ENCODE results near the gene XBP1.
"Not testable (repeated sequence)": the region's sequence is repeated elsewhere in the genome, so short reads cannot be mapped to it uniquely, and the experiment has no call there.

XBP1 gene

GRCh38 chr22:28826921-28827320 is 26.6 kb upstream of the XBP1 start:
- DNase-seq: no peak
- TF ChIP-seq GATA1 (IDR thresholded peaks at IDR 0.05; ENCODE audit: low read depth, low read length) (no peak), POLR2A (IDR thresholded peaks at IDR 0.05; ENCODE audit: low read length) (no peak)

- not testable (repeated sequence) for DNase-seq
These were observed 26.1 kb upstream of the XBP1 start for GRCh38 chr22:28826430-28826829.

GRCh38 chr22:28824455-28824854 is 24.1 kb upstream of the XBP1 start:
- not testable (repeated sequence) for DNase-seq

- no peak for DNase-seq
- TF ChIP-seq GATA1 (IDR thresholded peaks at IDR 0.05; ENCODE audit: low read depth, low read length) (no peak), POLR2A (IDR thresholded peaks at IDR 0.05; ENCODE audit: low read length) (no peak)
These were observed 22.7 kb upstream of the XBP1 start for GRCh38 chr22:28822930-28823551.

DNA sequence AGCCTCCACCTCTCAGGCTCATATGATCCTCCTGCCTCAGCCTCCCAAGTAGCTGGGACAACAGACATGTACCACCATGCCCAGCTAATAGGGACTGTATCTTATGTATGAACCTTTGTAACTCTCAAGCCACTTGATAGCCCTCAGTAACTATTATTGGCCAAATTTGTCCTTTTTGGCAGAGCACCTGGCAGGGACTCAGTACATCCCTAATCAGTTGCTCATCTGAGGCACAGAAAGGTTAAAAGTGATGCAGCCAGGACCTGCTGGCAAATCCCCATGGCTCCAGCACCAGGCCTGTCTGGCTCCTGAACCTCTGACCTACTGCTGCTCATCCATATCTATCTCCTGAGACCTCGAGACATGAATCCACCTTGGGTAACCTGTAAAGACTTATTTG is 21.1 kb upstream of the XBP1 start:
- TF ChIP-seq GATA1 (IDR thresholded peaks at IDR 0.05; ENCODE audit: low read depth, low read length): no peak
- TF ChIP-seq POLR2A (IDR thresholded peaks at IDR 0.05; ENCODE audit: low read length): no peak
- DNase-seq: no peak

GRCh38 chr22:28820885-28821284 is 20.5 kb upstream of the XBP1 start:
- no peak for TF ChIP-seq GATA1 (IDR thresholded peaks at IDR 0.05; ENCODE audit: low read depth, low read length)
- no peak for TF ChIP-seq POLR2A (IDR thresholded peaks at IDR 0.05; ENCODE audit: low read length)
- DNase-seq: no peak

DNA sequence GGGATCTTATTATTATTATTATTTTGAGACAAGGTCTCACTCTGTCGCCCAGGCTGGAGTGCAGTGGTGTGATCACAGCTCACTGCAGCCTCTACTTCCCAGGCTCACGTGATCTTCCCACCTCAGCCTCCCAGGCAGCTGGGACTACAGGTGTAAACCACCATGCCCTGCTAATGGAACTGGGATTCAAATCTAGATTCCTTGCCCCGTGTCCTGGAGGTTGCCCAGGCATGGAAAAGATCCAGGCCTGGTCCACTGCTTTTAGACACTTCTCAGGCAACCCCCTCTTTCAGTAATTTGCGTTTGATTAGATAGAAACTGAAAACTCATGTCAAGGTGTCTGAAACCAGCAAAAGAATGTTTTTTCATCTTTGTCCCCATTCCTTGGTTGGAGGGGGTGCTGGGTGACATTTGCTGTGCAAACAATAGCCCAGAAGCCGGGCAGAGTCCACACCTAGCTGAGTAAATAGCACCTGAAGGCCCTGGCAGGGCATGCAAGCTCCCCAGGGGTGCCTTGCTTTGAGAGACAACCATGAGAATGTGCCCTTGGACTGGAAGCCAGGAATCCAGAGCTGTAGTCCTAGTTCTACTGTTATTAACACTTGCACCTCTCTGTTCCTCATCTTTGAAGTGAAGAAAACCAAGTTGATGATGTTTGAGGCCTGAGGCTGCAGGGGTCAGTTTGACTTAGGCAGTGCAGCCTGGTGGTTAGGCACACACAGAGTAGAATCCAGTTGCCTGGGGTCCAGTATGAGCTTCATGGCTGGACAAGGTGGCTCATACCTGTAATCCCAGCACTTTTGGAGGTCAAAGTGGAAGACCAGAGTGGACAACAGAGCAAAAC is 19.1 kb upstream of the XBP1 start:
- TF ChIP-seq GATA1 (IDR thresholded peaks at IDR 0.05; ENCODE audit: low read depth, low read length) (no peak), POLR2A (IDR thresholded peaks at IDR 0.05; ENCODE audit: low read length) (no peak)

DNA sequence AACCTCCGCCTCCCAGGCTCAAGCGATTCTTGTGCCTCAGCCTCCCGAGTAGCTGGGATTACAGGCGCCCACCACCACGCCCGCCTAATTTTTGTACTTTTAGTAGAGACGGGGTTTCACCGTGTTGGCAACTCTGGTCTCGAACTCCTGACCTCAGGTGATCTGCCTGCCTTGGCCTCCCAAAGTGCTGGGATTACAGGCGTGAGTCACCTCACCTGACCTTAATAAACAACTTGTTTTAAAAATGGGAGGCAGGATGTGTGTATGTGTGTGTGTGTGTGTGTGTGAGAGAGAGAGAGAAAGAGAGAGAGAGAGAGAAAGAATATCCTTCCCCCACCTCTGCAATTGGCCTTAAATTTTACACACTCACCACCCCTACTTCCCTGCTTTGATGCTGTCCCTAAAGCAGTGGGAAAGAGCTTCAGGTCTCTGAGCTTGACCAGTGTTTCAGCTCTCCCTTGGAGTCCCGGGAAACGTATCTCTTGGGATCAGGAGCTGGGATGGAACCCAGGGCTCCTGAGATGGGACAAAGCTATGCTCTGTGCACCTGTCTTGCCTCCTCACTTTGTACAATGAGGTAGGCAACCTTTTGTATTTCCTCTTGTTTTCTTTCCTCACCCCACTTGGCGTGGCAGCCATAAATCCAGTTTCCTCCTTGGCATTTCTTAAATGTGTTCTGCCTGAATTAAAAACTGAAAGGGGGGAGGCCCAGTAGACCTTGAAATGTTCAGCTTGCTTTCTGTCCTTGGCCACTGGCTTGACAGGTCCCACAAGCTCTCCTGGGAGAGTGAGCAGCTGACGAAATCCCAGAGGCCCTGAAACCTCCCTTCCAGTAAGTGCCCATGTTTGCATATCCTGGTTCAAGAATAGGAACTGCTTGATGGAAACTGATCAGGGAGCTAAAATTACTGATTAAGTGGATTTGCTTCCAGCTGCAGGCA is 17.8 kb upstream of the XBP1 start:
- no peak for TF ChIP-seq GATA1 (IDR thresholded peaks at IDR 0.05; ENCODE audit: low read depth, low read length)
- TF ChIP-seq POLR2A (IDR thresholded peaks at IDR 0.05; ENCODE audit: low read length): no peak
- no peak for DNase-seq

More for the DNA sequence above, 19.1 kb upstream of the XBP1 start:
- no peak for DNase-seq

DNA sequence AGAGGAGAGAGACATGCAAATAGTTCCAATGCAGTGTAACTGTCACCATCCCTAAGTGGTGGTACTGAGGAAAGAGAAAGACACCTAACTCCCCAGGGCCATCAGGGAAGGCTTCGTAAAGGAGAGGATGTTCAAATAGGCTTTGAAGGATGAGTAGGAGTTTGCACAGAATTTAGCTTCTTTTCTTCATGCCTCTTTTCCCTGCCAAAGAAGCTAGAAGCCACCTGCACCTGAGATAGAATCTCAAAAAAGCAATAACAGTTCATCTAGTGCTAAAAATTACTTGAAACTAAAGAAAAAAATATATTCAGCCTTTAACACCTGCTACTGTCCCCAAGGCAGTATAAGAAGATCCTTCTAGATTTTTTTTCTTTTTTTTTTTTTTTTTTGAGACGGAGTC is 16.7 kb upstream of the XBP1 start:
- DNase-seq: no peak
- TF ChIP-seq POLR2A (IDR thresholded peaks at IDR 0.05; ENCODE audit: low read length) (no peak), GATA1 (IDR thresholded peaks at IDR 0.05; ENCODE audit: low read depth, low read length) (no peak)

DNA sequence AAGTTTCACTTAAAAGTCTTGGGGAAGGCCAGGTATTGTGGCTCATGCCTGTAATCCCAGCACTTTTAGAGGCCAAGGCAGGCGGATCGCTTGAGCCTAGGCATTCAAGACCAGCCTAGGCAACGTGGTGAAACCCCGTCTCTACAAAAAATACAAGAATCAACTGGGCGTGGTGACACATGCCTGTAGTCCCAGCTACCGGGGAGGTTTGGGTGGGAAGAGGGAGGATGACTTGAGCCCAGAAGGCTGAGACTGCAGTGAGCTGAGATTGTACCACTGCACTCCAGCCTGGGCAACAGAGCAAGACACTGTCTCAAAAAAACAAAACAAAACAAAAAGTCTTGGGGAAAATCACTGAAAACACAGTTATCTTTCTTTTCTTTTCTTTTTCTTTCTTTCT is 15.4 kb upstream of the XBP1 start:
- no peak for TF ChIP-seq POLR2A (IDR thresholded peaks at IDR 0.05; ENCODE audit: low read length)
- TF ChIP-seq GATA1 (IDR thresholded peaks at IDR 0.05; ENCODE audit: low read depth, low read length): no peak
- DNase-seq: no peak

DNA sequence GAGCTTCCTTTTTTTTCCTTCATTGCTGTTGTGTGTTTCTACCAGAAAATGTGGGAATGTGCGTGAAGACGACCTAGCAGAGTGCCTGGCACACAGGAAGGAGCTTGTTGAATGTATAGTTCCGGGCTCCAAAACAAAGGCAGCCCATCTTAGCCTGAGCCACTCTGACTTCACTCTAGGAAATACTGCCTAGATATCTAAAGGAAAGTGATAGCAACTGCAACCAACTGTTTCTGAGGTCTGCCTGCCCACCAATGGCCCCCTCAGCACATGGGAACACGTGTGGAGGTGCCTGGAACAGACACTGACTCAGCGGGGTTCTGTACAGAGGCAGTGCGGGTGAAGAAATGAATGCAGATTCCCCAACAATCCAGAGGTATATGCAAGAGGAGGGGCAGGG is 14.7 kb upstream of the XBP1 start:
- TF ChIP-seq POLR2A (IDR thresholded peaks at IDR 0.05; ENCODE audit: low read length) (no peak), GATA1 (IDR thresholded peaks at IDR 0.05; ENCODE audit: low read depth, low read length) (no peak)
- no peak for DNase-seq

GRCh38 chr22:28813772-28814518 is 13.6 kb upstream of the XBP1 start:
- TF ChIP-seq GATA1 (IDR thresholded peaks at IDR 0.05; ENCODE audit: low read depth, low read length) (no peak), POLR2A (IDR thresholded peaks at IDR 0.05; ENCODE audit: low read length) (no peak)
- DNase-seq: no peak

GRCh38 chr22:28812516-28812915 is 12.1 kb upstream of the XBP1 start:
- no peak for TF ChIP-seq POLR2A (IDR thresholded peaks at IDR 0.05; ENCODE audit: low read length)
- TF ChIP-seq GATA1 (IDR thresholded peaks at IDR 0.05; ENCODE audit: low read depth, low read length): no peak
- no peak for DNase-seq

Measured in erythroblast (primary cell).